ENCODE measurements around the gene URI1. TPM values are rescaled to one million over a fixed set of nuclear protein-coding genes. Genes with fewer than 3 reads are reported as not detected.

The URI1 gene
- total RNA-seq, 1 experiment from 2014 or later: 68.9 TPM

DNA sequence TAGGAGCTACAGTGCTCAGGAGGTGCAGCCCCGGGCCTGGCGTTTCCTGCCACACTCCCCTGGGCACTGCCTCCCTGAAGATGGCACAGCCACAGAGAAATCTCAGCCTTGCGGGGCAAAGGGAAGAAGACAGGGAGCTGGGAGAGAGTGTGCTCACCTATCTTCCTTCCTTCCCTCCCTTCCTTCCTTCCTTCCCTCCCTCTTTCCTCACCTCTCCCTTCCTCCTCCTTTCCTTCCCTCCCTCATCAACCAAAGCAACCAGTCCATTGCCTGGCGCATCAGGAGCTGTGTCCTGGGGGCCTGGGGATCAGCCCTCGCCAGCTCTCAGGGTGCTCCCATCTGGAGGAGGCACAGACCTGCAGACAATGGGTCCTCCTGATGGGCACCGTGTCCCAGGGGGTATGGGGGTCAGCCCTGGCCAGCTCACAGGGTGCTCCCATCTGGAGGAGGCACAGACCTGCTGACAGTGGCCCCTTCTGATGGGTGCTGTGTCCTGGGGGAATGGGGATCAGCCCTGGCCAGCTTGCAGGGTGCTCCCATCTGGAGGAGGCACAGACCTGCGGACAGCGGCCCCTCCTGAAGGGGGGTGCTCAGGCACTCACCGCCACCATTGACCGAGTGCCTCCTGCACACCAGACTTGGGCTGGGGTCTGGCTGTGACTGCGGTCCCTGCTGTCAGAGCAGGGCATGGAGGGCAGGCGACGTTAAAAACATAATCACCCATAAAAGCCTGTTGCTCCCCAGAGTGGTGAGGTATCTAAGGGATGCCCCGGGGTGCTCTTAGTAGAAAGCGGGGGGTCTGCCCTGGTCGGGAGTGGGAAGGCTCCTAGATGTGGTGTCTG lies 120.2 kb downstream of the URI1 start:
- CTCF ChIA-PET: interaction anchor here (0.7 kb wide), 1 partner anchor 13 kb away, joined by 3 read pairs; no protein-coding TSS in a partner anchor
- no peak overlapping the region for H3K4me3 Mint-ChIP-seq (ENCODE audit: unreplicated experiment)
- no TSS peak for BruUV-seq (replicated peaks)
- H3K4me1 Mint-ChIP-seq (ENCODE audit: insufficient read depth, unreplicated experiment): no peaks in the 10 kb centered on the region
- intact Hi-C loops (cut with micrococcal nuclease): no loop called here
- no peaks in the 10 kb centered on the region for H3K36me3 Mint-ChIP-seq (ENCODE audit: insufficient read depth, unreplicated experiment)
- TF ChIP-seq, protein P1, sequence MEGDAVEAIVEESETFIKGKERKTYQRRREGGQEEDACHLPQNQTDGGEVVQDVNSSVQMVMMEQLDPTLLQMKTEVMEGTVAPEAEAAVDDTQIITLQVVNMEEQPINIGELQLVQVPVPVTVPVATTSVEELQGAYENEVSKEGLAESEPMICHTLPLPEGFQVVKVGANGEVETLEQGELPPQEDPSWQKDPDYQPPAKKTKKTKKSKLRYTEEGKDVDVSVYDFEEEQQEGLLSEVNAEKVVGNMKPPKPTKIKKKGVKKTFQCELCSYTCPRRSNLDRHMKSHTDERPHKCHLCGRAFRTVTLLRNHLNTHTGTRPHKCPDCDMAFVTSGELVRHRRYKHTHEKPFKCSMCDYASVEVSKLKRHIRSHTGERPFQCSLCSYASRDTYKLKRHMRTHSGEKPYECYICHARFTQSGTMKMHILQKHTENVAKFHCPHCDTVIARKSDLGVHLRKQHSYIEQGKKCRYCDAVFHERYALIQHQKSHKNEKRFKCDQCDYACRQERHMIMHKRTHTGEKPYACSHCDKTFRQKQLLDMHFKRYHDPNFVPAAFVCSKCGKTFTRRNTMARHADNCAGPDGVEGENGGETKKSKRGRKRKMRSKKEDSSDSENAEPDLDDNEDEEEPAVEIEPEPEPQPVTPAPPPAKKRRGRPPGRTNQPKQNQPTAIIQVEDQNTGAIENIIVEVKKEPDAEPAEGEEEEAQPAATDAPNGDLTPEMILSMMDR (IDR thresholded peaks at IDR 0.05; ENCODE audit: unreplicated experiment): no peak
- no peaks in the 10 kb centered on the region for H3K27me3 Mint-ChIP-seq (ENCODE audit: insufficient read depth, unreplicated experiment)
- POLR2A ChIA-PET: interaction anchor here (0.6 to 1.0 kb wide), 2 partner anchors 11 to 463 kb away, joined by 3 read pairs; no protein-coding TSS in a partner anchor
- H3K9me3 Mint-ChIP-seq (ENCODE audit: unreplicated experiment): no peaks in the 10 kb centered on the region
- H3K27ac Mint-ChIP-seq (ENCODE audit: low read depth, unreplicated experiment): no peak overlapping the region
- no peak for DNase-seq (ENCODE audit: unreplicated experiment)

DNA sequence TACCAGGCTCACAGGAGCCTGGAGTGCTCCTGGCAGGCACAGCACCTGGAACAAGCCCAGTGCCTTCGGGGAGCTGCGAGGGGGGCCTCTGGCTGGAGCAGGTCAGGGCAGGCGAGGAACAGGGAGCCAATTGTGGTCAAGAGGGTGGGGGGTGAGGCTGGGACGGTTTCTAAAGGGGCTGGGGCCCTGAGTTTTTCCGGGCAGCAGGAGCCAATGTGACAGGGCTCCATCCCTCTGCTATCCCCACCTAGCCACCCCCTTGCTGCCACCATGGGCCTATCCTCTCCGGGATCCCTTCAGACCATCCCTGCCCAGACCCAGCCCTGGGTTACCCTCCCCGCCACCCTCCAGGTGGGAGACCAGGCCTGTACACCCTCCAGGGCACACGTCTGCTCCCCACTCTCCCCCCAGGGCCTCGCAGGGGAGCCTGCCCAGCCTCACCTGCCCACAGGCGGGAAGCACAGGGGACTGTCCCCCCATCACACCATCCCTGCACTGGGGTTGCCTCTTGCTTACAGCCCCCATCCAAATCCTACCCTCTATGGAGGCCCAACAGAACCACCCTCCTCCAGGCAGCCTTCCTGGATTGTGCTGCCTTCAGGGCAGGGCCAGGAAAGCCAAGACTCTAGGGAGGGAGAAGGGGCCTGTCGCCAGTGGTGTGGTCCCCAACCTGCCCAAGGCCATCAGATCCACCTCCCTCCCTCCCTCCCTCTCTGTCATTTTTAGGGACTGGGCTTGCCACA lies 121.0 kb downstream of the URI1 start:
- Mint-ChIP-seq H3K27ac (ENCODE audit: low read depth, unreplicated experiment) (no peak overlapping the region), H3K4me3 (ENCODE audit: unreplicated experiment) (no peak overlapping the region), H3K4me1 (ENCODE audit: insufficient read depth, unreplicated experiment) (no peaks in the 10 kb centered on the region), H3K9me3 (ENCODE audit: unreplicated experiment) (peaks cover 5% of the 10 kb centered on the region), H3K36me3 (ENCODE audit: insufficient read depth, unreplicated experiment) (no peaks in the 10 kb centered on the region), H3K27me3 (ENCODE audit: insufficient read depth, unreplicated experiment) (no peaks in the 10 kb centered on the region)
- ChIA-PET POLR2A (no interaction called here), CTCF (no interaction called here)
- intact Hi-C loops (cut with micrococcal nuclease): no loop called here
- BruUV-seq (replicated peaks): no TSS peak
- TF ChIP-seq, protein P1 (IDR thresholded peaks at IDR 0.05; ENCODE audit: unreplicated experiment): no peak
- DNase-seq (ENCODE audit: unreplicated experiment): no peak

DNA sequence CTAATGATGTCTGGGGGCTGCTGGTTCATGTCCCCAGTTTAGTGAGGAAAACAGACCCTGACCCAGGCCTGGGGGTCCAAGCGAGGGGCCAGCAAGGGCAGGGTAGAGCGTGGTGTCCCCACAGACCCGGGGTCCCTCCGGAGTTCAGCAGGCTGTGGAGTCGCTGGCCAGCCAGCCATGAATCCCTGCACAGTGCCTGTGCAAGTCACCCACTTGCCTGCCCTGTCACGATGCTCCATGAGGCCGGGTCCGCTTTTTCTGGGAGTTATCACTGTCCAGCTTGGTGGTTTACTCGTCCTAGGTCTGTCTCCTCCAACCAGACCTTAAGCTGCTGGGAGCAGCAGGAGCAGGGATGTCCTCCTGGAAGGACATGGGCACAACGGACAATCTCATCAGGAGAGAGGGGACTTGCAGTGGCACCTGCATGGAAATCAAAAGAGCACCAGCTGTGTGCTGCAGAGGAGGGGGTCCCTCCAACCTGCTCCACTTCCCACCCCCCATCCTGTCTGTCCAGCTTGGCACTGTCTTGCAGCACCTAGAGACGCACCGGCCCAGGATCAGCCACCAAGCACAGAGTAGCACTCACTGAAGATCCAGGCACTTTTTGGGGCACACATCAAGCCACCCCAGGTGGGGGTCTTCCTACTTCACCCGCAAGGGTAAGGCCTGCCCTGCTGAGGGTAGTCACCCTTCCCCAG lies 121.8 kb downstream of the URI1 start:
- BruUV-seq (replicated peaks): no TSS peak
- ChIA-PET CTCF (no interaction called here), POLR2A (no interaction called here)
- Mint-ChIP-seq H3K4me1 (ENCODE audit: insufficient read depth, unreplicated experiment) (no peaks in the 10 kb centered on the region), H3K27ac (ENCODE audit: low read depth, unreplicated experiment) (no peak overlapping the region), H3K27me3 (ENCODE audit: insufficient read depth, unreplicated experiment) (no peaks in the 10 kb centered on the region), H3K4me3 (ENCODE audit: unreplicated experiment) (no peak overlapping the region), H3K36me3 (ENCODE audit: insufficient read depth, unreplicated experiment) (no peaks in the 10 kb centered on the region), H3K9me3 (ENCODE audit: unreplicated experiment) (peaks cover 12% of the 10 kb centered on the region)
- TF ChIP-seq, protein P1 (IDR thresholded peaks at IDR 0.05; ENCODE audit: unreplicated experiment): no peak
- intact Hi-C loops (cut with micrococcal nuclease): no loop called here
- no peak for DNase-seq (ENCODE audit: unreplicated experiment)

DNA sequence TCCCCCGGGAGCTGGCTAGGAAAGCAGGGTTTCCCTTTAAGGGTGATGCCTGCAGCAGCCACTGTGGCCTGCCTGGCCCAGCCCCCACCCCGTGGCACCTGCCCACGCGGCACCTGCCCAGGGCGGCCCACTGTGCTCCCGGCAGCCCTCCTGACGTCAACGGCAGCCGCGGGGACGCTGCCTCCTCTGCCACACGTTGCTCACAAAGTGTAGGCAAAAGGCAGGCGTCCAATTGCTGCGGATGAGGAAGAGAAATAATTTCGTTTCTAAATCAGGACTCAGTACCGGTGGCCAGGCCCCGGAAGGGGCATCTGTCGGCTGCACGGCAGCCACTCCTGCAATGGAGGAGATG lies 122.3 kb downstream of the URI1 start:
- BruUV-seq (replicated peaks): no TSS peak
- Mint-ChIP-seq H3K4me1 (ENCODE audit: insufficient read depth, unreplicated experiment) (no peaks in the 10 kb centered on the region), H3K36me3 (ENCODE audit: insufficient read depth, unreplicated experiment) (no peaks in the 10 kb centered on the region), H3K27ac (ENCODE audit: low read depth, unreplicated experiment) (no peak overlapping the region), H3K9me3 (ENCODE audit: unreplicated experiment) (peaks cover 16% of the 10 kb centered on the region), H3K4me3 (ENCODE audit: unreplicated experiment) (no peak overlapping the region), H3K27me3 (ENCODE audit: insufficient read depth, unreplicated experiment) (no peaks in the 10 kb centered on the region)
- CTCF ChIA-PET: interaction anchor here (0.6 kb wide), 1 partner anchor 554 kb away, joined by 3 read pairs; no protein-coding TSS in a partner anchor
- POLR2A ChIA-PET: no interaction called here
- no peak for DNase-seq (ENCODE audit: unreplicated experiment)
- intact Hi-C loops (cut with micrococcal nuclease): no loop called here
- TF ChIP-seq, protein P1 (IDR thresholded peaks at IDR 0.05; ENCODE audit: unreplicated experiment): no peak
